NK-92 treated with Interleukin-12 subunit alpha and Interleukin-12 subunit beta, amount 100 ng/mL, for 24 hours (cell line): ENCODE measurements around the gene ST3GAL4.
"Not testable (repeated sequence)": the region's sequence is repeated elsewhere in the genome, so short reads cannot be mapped to it uniquely, and the experiment has no call there.

ENCODE experiments used
- DNase-seq: peaks from one replicate; lab custom pipeline; 2025; lab: John Stamatoyannopoulos, UW

ST3GAL4 gene, protein sequence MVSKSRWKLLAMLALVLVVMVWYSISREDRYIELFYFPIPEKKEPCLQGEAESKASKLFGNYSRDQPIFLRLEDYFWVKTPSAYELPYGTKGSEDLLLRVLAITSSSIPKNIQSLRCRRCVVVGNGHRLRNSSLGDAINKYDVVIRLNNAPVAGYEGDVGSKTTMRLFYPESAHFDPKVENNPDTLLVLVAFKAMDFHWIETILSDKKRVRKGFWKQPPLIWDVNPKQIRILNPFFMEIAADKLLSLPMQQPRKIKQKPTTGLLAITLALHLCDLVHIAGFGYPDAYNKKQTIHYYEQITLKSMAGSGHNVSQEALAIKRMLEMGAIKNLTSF

DNA sequence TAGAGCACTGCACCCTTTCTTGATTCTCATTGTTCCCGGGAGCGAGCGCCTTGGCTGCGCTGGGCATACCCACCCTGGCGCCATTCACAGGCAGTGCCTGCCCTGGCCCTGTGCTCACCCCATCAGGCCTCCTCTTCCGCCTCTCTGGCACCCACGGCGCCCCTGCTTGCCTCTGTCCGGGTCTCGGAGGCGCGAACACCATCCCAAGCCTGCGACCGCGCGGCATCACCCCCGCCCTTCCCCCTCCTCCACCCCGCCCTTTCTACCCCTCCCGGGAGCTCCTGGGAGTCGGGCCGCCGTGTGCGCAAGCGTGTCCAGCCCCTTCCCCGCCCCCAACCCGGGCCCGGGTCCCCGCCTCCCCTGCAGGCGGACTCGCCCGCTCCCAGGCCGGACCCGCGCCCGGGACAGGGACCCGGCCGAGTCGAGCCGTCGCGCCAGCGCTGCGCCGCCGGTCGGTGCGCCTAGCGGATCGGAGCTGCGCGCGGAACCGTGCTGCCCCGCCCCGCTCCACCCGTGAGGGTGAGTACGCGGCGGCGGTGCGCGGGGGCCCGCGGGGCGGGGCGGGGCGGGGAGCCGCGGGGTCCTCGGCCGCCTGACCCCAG, at the start of gene ST3GAL4:
Gene ST3GAL4, plus strand, starts transcription at position 363 of the 602 bp plus-strand sequence. CDS start 50,470 bp downstream, outside the sequence.
- peak; percentile 63 for DNase-seq

DNA sequence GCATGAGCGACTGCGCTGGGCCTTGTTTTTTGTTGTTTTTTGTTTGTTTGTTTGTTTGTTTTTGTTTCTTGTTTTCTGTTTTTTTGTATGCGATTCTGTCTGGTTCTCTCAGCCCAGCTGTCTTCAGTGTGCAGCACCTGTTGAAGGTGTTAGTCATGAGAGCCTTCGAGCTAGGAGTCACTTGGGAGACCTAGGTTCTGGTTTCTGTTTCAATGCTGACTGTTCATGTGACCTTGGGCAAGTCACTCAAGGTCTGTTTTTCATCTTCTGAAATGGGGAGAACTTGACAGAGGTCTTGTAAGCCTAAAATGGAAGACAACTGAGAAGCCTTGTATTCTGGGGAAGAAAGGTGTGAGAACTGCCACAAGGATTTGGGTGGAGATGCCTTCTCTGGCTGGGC, 49.8 kb upstream of the ST3GAL4 start:
- no peak for DNase-seq

DNA sequence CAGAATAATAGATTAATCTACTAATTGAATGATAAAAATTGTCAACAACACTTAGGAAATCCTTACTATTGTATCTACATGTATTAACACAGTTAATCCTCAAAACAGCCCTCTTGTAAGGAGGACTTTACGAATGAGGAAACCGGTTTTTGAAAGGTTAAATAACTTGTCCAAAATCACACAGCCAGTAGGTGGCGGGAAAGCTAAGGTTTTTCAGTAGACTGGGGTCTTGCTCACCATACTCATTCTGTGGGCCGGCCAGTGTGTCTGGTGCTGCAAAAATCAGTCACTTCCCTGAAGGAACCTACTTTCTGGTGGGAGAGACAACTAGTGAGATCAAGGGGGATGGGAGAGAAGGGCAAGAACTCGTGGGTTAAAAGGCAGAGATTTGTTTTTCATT, 47.8 kb upstream of the ST3GAL4 start:
- no peak for DNase-seq

DNA sequence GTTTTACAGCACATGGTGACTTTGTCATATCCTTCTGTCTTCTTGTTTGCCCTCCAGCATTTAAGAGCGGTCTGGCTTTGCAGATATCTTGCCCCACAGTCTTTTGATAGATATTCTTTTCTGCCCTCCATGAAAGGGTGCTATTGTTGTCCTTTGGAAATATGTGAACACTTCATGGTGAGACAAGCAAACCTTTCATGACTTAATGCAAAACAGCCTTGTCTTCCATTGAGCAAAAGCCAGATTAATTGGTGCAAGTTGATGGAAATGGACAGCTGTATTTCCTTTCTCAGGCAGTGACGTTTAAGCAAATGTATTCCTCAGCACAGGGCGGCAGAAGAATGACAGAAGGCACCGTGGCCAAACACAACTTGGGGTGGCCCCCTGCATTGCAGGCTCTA, 47.2 kb upstream of the ST3GAL4 start:
- DNase-seq = no peak

DNA sequence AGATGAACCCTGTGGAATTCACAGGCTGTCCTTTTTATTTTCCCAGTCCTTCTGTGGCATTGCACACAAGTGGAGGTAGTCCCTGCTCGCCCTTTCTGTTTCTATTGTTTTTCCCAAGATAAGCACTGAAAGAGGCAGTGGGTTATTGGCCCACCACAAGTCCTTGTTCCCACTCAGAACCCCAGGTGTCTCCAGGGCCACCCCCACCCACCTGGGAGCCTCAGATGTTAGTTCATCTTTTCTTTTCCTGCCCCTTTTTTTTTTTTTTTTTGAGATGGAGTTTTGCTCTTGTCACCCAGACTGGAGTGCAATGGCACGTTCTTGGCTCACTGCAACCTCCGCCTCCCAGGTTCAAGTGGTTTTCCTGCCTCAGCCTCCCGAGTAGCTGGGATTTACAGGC, 46.7 kb upstream of the ST3GAL4 start:
- DNase-seq = not testable (repeated sequence)

DNA sequence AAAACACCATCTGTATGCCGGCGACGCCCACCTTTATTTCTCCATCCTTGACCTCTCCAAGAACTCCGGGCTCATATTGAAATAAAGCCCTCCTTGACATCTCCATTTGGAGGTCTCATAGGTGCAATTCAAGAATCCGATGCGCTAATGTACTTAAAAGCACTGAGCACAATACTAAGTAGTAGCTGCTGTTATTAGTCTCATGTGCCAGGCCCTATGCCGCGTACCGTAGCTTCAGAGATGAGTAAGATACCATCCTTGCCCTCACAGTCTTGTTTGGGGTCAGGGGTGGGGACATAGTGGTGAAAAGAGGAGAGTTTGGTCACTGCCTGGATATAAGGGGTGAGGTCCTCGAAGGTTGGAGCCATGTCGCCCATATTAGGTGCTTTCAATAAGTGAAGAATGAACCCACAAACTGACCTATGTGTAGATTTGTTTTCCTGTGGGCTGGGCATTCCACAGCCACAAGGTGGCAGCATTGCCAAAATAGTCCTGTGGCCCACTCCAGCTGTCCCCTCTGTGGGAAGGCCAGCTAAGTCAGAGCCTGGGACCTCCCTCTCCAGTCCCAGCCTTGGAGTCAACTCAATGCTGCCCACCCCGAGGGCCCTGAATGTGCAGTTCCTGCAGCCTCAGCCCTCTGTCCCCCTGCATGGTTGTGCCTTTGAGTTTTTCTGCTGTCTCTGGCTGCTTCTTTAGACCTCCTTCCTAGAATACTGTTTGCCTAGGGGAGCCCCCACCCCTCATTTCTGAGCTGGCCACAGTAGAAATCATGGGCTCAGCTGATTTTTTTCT, 45.1 kb upstream of the ST3GAL4 start:
- peak; percentile 36 for DNase-seq

DNA sequence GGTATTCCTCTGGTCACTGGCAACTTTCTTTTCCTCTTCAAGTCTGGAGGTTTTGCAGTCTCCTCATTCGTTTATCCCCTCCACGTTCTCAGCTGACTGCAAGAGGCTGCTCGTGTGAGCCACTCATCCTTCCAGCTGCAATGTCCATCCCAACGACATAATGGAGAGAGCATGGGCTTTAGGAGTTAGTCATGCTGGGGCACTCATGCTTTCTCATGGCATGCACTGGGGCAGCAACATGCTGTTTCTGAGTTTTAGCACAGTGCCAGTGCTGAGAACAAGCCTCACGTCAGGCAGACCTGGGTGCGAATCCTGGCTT, 44.5 kb upstream of the ST3GAL4 start:
- no peak for DNase-seq

DNA sequence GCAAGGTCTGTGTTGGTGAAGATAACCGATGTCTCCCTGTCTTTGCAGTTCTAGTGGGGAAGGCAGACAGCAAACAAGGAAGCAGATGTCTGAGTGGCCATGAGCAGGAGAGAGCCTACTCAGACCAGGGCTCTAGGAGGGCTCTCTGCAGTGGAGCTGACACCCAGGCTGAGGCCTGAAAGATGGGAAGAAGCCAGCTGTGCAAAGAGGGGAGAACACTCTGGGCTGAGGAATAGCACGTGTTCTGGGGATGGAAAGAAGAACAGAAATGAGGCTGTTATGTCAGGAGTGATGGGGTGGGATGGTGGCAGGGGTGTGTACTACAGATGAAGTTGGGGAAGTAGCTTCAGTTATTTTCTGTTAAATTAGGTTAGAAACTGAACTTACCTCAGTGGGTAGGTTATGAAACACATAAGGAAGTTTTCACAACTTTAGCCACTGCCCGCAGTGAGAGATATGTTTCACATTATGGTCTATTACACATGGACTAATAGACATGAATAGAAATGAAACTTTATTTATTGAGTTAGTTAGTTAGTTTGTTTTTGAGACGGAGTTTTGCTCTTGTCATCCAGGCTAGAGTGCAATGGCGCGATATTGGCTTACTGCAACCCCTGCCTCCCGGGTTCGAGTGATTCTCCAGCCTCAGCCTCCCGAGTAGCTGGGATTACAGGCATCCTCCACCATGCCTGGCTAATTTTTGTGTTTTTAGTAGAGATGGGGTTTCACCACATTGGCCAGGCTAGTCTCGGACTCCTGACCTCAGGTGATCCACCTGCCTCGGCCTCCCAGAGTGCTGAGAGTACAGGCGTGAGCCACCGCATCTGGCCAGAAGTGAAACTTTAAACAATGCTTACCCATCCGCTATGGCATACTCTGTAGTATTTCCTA, 43.8 kb upstream of the ST3GAL4 start:
- no peak for DNase-seq

DNA sequence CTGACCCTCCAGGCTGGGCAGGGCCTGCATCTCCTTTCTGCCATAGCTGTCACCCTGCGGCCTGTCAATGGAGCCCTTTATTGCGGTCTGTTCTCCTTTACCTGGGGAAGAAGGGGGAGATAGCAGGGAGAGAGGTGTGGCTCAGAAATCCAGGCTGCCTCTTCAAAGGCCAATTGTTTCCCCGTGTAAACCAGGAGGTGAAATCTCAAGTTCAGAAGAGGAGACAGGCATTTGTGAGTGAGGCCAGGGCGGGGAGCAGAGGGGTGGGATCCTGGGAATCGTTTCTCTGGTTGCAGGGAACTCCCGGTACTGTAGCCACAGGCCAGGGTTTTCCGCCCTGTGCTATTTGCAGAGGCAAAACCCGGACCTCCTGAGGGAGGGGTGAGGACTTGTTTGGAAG, 42.5 kb upstream of the ST3GAL4 start:
- DNase-seq = no peak

DNA sequence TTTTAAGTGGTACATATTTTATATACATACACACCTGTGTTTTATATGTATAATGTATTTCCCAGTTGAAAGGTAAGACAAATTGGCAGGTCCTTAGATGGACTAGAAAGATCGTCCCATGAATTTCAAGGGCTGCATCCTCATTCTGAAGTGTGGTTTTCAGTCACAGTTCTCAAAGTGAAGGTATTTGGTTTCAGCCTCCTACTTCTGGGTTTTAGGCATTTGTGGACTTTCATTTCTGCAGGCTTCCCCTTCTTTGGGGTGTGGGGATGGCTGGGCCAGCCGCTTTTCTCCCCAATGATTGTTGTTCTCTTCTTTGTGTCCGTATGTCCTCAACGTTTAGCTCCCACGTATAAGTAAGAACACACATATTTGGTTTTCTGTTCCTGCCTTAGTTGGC, 41.7 kb upstream of the ST3GAL4 start:
- DNase-seq = no peak

DNA sequence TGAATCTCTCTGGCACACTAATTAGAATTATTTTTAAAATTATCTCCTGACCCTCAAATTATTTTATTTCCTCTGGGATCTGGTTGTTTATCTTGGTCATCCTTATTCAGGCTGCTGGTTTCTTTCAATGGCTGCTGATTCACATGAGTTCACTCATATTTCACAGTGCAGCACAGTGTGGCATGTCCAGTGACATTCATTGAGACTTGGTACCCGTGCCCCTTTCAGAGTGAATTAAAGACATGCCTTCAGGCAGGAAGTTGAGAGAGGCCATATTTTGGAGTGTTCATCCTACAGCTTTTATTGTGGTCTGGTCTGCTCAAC, 38.1 kb upstream of the ST3GAL4 start:
- DNase-seq = no peak

DNA sequence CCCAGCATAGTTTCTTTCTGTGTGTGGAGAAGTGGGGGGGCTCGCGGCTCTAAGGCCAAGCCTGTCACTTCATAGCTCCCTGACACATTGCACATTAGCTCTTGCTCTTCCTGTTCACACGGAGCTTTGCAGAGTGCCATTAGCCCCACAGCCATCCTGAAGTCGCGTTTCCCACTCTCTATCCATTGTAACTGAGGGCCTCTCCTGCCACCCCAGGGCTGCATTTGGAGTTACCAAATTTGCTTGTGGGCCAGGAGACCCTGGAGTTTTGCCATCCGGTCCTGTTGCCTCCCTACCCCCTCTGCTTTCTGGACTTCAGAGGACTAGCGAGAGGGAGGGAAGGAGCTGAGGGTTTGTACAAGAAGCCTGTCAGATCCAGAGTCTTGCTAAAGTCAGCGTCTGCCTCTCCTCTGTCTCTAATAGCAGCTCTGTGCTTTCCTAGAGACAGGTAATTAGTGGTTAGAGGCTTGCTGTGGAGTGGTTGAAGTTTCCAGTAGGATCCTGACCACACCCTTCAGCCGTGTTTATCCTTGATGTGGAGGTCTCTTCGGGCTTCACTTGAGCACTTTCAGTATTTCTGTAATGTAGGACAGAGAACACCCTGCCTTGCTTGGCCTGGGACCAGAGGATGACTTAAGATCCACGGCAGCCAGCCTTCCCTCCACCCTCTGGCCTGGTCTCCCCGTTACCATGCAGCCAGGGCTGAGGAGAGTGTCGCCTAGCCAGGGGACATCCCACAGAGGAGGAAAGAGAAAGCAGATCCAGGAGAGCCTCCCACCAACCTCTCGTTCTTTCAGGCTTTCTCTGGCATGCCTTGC, 37.5 kb upstream of the ST3GAL4 start:
- no peak for DNase-seq

DNA sequence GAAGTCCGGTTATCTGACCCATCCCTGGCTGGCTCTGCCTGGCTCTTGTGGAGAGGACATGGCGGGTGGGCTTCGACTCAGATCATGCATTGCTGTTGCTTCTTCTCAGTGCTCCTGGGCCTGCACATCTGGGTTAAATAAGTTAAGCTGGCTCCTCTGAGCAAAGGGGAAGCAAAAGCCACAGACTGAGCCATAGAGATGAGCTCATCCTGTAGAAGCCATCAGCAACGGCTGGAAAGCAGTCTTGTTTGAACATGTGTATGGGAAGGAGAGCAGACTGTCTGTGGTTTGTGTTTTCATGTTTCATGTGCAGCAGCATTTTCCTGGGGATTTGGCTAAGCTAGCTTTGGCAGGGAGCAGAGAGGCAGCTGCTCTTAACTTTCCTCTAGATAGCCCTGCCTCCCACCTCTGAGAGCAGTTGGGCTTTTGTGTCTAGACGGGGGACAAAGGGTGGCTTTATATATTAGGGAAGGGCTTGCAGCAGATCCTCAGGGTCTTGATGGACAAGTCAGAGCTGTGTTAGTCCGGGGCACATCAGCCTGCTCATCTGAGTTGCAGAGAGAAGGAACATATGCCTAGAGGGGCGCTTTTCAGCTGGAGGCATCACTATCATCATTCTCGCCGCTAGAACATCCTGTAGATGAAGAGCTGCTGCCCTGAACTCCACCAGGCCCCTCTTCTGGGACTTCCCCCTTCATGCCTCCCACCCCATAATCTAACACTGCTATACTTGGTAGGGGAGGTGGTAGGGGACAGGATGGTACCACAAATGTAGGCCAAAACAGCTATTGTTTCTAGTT, 36.7 kb upstream of the ST3GAL4 start:
- no peak for DNase-seq

DNA sequence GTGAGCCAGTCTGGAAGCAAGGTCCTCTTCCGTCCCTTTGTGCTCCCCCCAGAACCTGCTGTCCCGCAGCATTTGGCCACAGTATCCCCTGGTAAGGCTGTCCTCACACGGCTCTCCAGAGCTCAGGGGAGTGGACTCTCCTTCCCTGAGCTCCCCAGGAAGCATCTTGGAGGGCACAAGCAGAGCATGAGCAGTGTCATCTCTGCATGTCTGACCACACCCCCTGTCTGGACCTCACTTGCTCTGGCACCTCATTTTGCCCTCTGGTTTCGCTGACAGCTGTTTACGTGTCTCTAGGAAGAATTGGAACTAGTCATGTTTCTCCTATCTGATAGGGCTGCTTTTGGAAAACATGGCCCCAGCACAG, 36.1 kb upstream of the ST3GAL4 start:
- DNase-seq = no peak

DNA sequence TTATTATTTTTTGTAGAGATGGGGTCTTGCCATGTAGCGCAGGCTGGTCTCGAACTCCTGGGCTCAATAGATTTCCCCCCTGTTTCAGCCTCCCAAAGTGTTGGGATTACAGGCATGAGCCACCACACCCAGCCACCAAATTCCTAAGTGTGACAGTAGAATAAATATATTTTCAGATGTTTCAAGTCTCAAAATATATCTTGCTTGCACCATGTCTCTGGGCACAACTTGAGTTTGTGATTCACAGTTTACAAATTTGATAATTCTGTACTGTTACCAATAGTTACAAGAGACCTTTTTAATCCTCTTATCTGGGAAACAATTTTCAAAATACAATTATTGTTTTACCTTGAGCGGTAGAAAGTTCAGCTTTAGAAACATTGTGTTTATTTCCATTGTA, 32.5 kb upstream of the ST3GAL4 start:
- DNase-seq = no peak

DNA sequence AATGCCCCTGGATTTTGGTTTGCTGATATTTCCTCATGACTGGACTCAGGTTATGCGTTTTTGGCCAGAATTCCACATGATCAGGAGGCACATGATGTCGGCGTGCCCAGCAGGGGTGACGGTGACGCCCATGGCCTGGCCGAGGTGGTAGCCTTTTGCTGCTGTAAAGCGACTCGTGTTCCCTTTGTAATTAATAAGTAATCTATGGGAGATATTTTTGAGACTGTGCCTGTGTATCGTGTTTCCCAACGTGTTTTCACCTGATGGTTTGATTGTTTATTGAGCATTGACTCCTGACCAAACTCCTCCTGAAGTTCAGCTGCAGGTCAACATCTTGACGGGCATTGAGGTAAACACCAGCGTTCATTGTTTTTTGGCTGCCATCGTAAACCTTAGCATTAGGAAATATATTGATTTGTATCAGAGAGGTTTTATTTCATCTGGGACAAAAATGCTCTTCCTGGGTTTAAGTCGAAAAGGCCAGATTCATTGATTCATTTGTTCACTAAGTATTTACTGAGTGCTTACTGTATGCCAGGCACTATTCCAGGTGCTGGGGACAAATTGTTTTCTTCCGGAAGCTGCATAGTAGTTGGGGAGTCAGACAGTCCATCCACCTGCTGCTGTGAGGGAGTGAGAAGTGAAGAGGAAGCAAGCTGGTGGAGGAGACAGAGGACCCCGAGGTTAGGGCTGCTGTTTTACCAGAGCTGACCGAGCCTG, 28.0 kb upstream of the ST3GAL4 start:
- no peak for DNase-seq

DNA sequence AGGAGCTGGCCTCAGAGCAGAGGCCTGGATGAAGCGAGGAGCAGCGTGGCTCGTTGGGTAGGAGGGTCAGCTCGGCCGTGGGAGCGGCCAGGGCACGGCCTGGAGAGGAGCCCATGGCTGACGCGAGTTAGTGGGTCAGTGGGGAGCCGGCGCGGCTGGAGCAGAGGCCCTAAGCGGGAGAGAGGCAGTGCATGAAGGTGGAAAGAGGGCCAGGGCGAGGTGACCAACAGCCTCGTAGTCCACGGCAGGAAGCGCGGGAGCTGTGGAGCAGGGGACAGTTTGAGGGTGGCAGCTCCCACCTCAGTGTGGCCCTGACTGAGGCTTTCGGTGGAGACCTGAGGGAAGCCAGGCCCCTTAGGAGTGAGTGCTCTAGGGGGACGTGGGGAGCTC, 27.5 kb upstream of the ST3GAL4 start:
- no peak for DNase-seq

DNA sequence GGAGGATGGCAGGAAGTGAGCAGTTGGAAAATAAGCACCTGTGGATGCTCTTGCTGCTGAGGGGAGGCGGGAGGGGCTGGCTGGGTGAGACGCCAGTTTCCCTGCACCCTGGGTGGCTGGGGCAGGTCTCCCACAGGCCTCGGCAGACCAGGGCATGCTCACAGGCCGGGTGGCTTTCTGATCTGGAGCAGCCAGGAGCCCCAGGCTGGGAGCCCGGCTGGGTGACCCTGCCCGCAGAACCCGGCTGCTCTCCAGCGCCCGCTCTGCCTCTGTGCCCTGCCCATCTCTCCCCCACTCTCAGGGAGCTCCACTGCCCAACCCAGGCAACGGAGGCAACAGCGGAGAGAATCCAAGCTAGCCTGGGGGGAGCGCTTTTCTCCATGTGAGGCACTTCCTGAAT, 27.0 kb upstream of the ST3GAL4 start:
- no peak for DNase-seq

DNA sequence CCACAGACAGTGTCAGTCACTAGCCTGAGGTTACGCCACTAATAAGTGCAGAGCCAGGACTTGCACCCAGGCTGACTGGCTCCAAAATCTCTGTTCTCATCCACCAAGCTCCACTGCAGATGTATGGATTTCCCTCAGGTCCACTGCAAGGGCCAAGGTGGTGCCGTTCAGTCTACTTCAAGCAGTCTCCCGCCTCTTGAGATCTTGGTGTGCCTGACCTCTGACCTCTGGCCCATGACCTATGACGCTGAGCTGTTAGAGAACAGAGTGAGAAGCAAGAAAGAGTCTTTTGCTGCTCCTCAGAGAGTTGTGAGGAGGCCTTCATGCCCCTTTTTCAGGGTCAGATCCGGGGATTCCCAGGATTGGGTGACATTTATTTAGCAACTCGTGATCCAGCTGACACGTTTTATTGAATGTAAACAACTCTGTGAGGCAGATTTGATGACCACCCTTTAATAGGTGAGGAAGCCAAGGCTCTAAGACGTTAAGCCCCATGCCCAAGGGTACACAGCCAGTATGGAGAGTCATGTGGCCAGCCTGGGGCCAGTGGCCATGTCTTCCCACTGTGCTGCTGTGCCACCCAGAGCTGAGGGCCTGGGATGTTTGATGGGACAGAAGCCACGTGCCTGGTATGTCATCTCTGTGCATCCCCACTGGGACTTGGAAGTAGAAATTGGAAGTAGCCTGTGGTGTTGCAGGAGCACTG, 26.4 kb upstream of the ST3GAL4 start:
- DNase-seq = no peak
